ENCODE results near the gene B3GNT7.

Gene B3GNT7

GRCh38 chr2:231380307-231380706 is 15.2 kb upstream of the B3GNT7 start:
- TF ChIP-seq CTCF (IDR thresholded peaks at IDR 0.05) (no peak), ZFX (IDR thresholded peaks at IDR 0.05; ENCODE audit: borderline replicate concordance) (no peak)
- no peak overlapping the region for H3K27ac ChIP-seq

GRCh38 chr2:231380991-231381847 is 14.3 kb upstream of the B3GNT7 start:
- no peak overlapping the region for H3K27ac ChIP-seq
- TF ChIP-seq ZFX (IDR thresholded peaks at IDR 0.05; ENCODE audit: borderline replicate concordance) (no peak), CTCF (IDR thresholded peaks at IDR 0.05) (no peak)

GRCh38 chr2:231382116-231382515 is 13.4 kb upstream of the B3GNT7 start:
- H3K27ac ChIP-seq: no peak overlapping the region
- TF ChIP-seq ZFX (IDR thresholded peaks at IDR 0.05; ENCODE audit: borderline replicate concordance) (no peak), CTCF (IDR thresholded peaks at IDR 0.05) (no peak)

- H3K27ac ChIP-seq: no peak overlapping the region
- no peak for TF ChIP-seq CTCF (IDR thresholded peaks at IDR 0.05)
- no peak for TF ChIP-seq ZFX (IDR thresholded peaks at IDR 0.05; ENCODE audit: borderline replicate concordance)
These were observed 11.9 kb upstream of the B3GNT7 start for GRCh38 chr2:231383416-231384108.

- no peak for TF ChIP-seq ZFX (IDR thresholded peaks at IDR 0.05; ENCODE audit: borderline replicate concordance)
- no peak for TF ChIP-seq CTCF (IDR thresholded peaks at IDR 0.05)
- no peak overlapping the region for H3K27ac ChIP-seq
These were observed 11.4 kb upstream of the B3GNT7 start for GRCh38 chr2:231384109-231384435.

GRCh38 chr2:231384970-231385369 is 10.5 kb upstream of the B3GNT7 start:
- H3K27ac ChIP-seq: no peak overlapping the region
- no peak for TF ChIP-seq ZFX (IDR thresholded peaks at IDR 0.05; ENCODE audit: borderline replicate concordance)
- no peak for TF ChIP-seq CTCF (IDR thresholded peaks at IDR 0.05)

- H3K27ac ChIP-seq: no peak overlapping the region
- TF ChIP-seq ZFX (IDR thresholded peaks at IDR 0.05; ENCODE audit: borderline replicate concordance) (no peak), CTCF (IDR thresholded peaks at IDR 0.05) (no peak)
These were observed 10.1 kb upstream of the B3GNT7 start for GRCh38 chr2:231385429-231385828.

Measured in 22Rv1 (cell line).